ENCODE data around the gene MAPK4.

MAPK4 gene

GRCh38 chr18:50632895-50633515 lies 73.1 kb downstream of the MAPK4 start:
- Histone ChIP-seq H3K79me2 (ENCODE audit: insufficient read depth, low read length) (no peaks in the 10 kb centered on the region), H3K9me3 (ENCODE audit: low read length) (no peaks in the 10 kb centered on the region), H3K4me2 (ENCODE audit: low read length) (no peak overlapping the region), H2AFZ (ENCODE audit: low read length) (no peak overlapping the region), H3K4me3 (ENCODE audit: low read depth, low read length, poor library complexity, severe bottlenecking) (no peak overlapping the region), H3K9me2 (ENCODE audit: low read depth, low read length) (no peaks in the 10 kb centered on the region), H3K36me3 (ENCODE audit: insufficient read depth, low read length) (no peaks in the 10 kb centered on the region), H4K20me1 (ENCODE audit: insufficient read depth, low read length) (no peaks in the 10 kb centered on the region), H3K27ac (ENCODE audit: low read depth, low read length, poor library complexity, severe bottlenecking) (no peak overlapping the region), H3K4me1 (ENCODE audit: insufficient read depth, low read length, severe bottlenecking) (no peaks in the 10 kb centered on the region), H3F3A (ENCODE audit: insufficient read depth, low read length) (no peaks in the 10 kb centered on the region), H3K9ac (ENCODE audit: low read length) (no peak overlapping the region), H3K27me3 (ENCODE audit: insufficient read depth, low read length) (no peaks in the 10 kb centered on the region)
- no peak for TF ChIP-seq EZH2 (IDR thresholded peaks at IDR 0.05; ENCODE audit: borderline replicate concordance, low read length)
- TF ChIP-seq, protein P1, sequence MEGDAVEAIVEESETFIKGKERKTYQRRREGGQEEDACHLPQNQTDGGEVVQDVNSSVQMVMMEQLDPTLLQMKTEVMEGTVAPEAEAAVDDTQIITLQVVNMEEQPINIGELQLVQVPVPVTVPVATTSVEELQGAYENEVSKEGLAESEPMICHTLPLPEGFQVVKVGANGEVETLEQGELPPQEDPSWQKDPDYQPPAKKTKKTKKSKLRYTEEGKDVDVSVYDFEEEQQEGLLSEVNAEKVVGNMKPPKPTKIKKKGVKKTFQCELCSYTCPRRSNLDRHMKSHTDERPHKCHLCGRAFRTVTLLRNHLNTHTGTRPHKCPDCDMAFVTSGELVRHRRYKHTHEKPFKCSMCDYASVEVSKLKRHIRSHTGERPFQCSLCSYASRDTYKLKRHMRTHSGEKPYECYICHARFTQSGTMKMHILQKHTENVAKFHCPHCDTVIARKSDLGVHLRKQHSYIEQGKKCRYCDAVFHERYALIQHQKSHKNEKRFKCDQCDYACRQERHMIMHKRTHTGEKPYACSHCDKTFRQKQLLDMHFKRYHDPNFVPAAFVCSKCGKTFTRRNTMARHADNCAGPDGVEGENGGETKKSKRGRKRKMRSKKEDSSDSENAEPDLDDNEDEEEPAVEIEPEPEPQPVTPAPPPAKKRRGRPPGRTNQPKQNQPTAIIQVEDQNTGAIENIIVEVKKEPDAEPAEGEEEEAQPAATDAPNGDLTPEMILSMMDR (IDR thresholded peaks at IDR 0.05; ENCODE audit: low read length) = no peak

DNA sequence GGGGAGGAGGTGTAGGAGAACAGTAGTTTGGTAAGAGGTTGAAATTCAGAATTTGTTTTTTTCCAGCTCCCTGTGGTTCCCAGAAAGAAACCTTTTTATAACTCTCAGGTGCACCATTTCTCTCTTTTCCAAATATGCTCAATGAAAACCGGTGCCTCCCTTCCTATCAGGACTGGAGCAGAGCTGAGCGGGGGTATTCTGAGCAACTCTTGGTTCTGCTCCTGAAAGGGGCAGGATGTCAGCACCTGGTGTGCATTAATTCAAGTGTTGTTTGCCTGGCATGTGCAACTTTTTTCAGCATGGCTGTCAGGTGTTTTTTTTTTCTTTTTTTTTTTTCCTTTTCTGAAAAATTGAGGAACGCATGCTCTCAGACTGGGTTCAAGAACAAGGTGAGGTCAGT lies 74.1 kb downstream of the MAPK4 start:
- Histone ChIP-seq H3K9ac (ENCODE audit: low read length) (no peak overlapping the region), H3K27ac (ENCODE audit: low read depth, low read length, poor library complexity, severe bottlenecking) (no peak overlapping the region), H3K79me2 (ENCODE audit: insufficient read depth, low read length) (no peaks in the 10 kb centered on the region), H3K9me3 (ENCODE audit: low read length) (no peaks in the 10 kb centered on the region), H3K27me3 (ENCODE audit: insufficient read depth, low read length) (0 out of 2 replicates have a peak, but pooled peaks cover 4% of the 10 kb centered on the region), H3F3A (ENCODE audit: insufficient read depth, low read length) (no peaks in the 10 kb centered on the region), H2AFZ (ENCODE audit: low read length) (no peak overlapping the region), H3K4me1 (ENCODE audit: insufficient read depth, low read length, severe bottlenecking) (no peaks in the 10 kb centered on the region), H3K36me3 (ENCODE audit: insufficient read depth, low read length) (no peaks in the 10 kb centered on the region), H3K4me3 (ENCODE audit: low read depth, low read length, poor library complexity, severe bottlenecking) (no peak overlapping the region), H3K9me2 (ENCODE audit: low read depth, low read length) (no peaks in the 10 kb centered on the region), H3K4me2 (ENCODE audit: low read length) (no peak overlapping the region), H4K20me1 (ENCODE audit: insufficient read depth, low read length) (no peaks in the 10 kb centered on the region)
- no peak for TF ChIP-seq EZH2 (IDR thresholded peaks at IDR 0.05; ENCODE audit: borderline replicate concordance, low read length)
- TF ChIP-seq, protein P1 (IDR thresholded peaks at IDR 0.05; ENCODE audit: low read length) = no peak

DNA sequence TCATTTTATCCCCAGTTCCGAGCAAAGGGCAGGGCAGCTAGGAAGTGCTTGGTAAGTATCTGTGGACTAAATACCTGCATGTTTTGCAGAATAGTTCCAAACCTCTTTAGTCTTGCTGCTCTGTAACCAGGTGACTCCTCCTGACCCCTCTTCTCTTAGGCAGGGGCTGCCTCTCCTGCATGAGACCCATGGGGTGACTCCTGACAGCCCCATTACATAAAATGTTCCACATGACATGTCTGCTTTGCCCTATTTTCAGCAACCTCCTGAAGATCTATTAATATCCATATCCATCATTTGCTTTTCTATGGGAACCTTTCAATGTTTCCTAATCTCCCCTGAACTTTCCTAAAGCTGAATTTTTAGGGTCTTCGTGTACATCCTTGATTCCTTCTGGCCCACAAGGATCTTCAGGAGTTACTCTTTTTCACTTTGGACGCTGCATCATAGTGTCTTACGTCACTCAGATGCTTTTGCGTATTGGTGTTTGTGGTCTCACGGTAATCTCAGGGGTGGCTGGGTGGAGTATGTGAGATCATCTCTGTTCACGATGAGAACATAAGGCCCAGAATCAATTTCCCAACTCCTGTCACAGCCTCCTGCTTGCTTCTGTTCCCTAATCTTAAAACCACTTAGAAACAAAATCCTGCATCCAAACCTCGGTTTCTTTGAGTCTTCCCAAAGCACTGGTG lies 76.6 kb downstream of the MAPK4 start:
- TF ChIP-seq, protein P1 (IDR thresholded peaks at IDR 0.05; ENCODE audit: low read length) = no peak
- no peak for TF ChIP-seq EZH2 (IDR thresholded peaks at IDR 0.05; ENCODE audit: borderline replicate concordance, low read length)
- Histone ChIP-seq H3K4me3 (ENCODE audit: low read depth, low read length, poor library complexity, severe bottlenecking) (no peak overlapping the region), H3K27ac (ENCODE audit: low read depth, low read length, poor library complexity, severe bottlenecking) (no peak overlapping the region), H3K79me2 (ENCODE audit: insufficient read depth, low read length) (no peaks in the 10 kb centered on the region), H3K27me3 (ENCODE audit: insufficient read depth, low read length) (0 out of 2 replicates have a peak, but pooled peaks cover 4% of the 10 kb centered on the region), H3K4me2 (ENCODE audit: low read length) (no peak overlapping the region), H2AFZ (ENCODE audit: low read length) (no peak overlapping the region), H3K9me3 (ENCODE audit: low read length) (no peaks in the 10 kb centered on the region), H4K20me1 (ENCODE audit: insufficient read depth, low read length) (no peaks in the 10 kb centered on the region), H3F3A (ENCODE audit: insufficient read depth, low read length) (no peaks in the 10 kb centered on the region), H3K36me3 (ENCODE audit: insufficient read depth, low read length) (no peaks in the 10 kb centered on the region), H3K4me1 (ENCODE audit: insufficient read depth, low read length, severe bottlenecking) (no peaks in the 10 kb centered on the region), H3K9ac (ENCODE audit: low read length) (no peak overlapping the region), H3K9me2 (ENCODE audit: low read depth, low read length) (no peaks in the 10 kb centered on the region)
